ENCODE measurements around the gene ARHGAP45. TPM values are rescaled to one million over a fixed set of nuclear protein-coding genes. Genes with fewer than 3 reads are reported as not detected.
"Not testable (repeated sequence)": the region's sequence is repeated elsewhere in the genome, so short reads cannot be mapped to it uniquely, and the experiment has no call there.

Gene ARHGAP45
- total RNA-seq, 1 donor from 2014 or later, result 0.57 TPM

DNA sequence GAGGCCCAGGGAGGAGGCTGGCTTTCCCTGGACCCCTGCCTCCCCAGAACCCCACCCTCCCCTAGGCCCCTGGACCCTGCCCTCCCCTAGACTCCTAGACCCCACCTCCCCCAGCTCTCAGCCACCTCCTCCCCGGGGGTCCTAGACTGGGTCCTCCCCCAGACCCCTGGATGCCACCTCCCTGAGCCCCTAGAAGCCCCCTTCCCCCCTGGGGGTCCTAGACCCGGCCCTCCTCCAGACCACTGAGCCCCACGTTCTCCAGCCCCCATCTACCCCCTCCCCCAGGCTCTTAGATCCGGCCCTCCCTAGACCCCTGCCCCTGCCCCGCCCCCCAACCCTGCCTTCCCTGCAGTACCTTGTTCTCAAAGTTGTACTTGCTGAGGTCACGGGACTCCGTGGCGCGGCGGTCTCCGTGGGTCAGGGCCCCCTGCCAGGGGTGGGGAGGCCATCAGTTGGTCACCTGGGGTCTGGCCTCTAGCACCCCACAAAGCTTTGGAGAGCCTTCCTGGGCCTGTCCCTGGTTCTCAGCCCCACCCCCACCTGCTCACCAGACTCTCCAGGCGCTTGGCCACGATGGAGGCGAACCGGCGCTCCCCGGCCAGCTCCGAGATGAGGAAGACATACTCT, 44.8 kb downstream of the ARHGAP45 start:
- Mint-ChIP-seq H3K27me3 (ENCODE audit: low read depth) (no peaks in the 10 kb centered on the region), H3K9me3 (ENCODE audit: low read depth) (no peaks in the 10 kb centered on the region), H3K4me3 (ENCODE audit: unreplicated experiment) (no peak overlapping the region), H3K4me1 (ENCODE audit: low read depth) (peaks cover 10% of the 10 kb centered on the region), H3K36me3 (ENCODE audit: low read depth) (peaks cover 1% of the 10 kb centered on the region), H3K27ac (ENCODE audit: unreplicated experiment) (no peak overlapping the region)
- no peak for TF ChIP-seq CTCF (IDR thresholded peaks at IDR 0.05)
- DNase-seq (ENCODE audit: low spot score), result no peak

GRCh38 chr19:1112268-1113029, 45.5 kb downstream of the ARHGAP45 start:
- H3K36me3 Mint-ChIP-seq (ENCODE audit: low read depth), result no peaks in the 10 kb centered on the region
- H3K4me1 Mint-ChIP-seq (ENCODE audit: low read depth), result peaks cover 6% of the 10 kb centered on the region
- no peaks in the 10 kb centered on the region for H3K27me3 Mint-ChIP-seq (ENCODE audit: low read depth)
- no peak for TF ChIP-seq CTCF (IDR thresholded peaks at IDR 0.05)
- H3K9me3 Mint-ChIP-seq (ENCODE audit: low read depth), result no peaks in the 10 kb centered on the region
- DNase-seq (ENCODE audit: low spot score), result no peak
- H3K4me3 Mint-ChIP-seq (ENCODE audit: unreplicated experiment), result no peak overlapping the region
- no peak overlapping the region for H3K27ac Mint-ChIP-seq (ENCODE audit: unreplicated experiment)

DNA sequence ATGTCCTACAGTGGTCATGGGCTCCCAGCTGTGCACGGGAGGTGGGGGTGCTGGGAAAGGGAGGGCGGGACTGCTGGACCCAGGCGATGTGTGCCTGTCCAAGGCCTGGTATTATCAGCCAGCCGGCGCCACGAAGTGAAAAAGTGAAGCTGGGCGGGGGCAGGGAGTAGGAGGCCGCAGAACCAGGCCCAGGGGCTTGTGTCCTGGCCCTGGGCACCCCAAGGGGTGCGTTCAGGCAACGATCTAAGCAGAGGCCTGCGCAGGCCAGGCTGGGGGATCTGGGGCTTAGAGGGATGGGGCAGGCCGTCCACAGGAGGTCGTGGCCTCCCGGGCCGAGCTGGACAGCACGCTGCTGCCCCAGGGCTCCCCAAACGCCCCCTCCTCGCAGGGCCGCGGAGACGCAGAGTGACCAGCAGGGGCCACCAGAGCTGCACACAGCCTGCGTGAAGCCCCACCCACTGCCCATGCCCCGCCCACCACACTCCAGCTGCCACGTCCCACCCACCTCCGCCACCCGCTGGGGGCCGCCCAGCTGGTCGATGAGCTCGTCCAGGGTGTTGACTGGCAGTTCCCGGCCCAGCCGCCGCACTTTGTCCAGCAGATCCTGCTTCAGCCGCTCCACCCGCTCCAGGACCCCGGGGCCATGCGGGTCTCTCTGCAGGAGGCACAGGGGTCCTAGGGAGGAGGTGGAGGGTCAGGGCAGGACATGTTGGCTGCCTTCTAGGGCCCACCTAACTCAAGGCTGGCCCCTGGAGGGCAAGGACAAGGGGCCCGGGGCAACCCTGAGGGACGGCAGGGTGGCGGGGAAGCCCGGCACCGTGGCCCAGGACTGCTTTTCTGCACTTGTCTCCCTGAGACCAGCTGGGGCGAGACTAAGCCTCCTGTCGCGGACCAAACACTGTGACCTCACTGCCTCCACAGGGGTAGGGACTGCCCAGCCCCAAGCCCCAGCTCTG, 46.3 kb downstream of the ARHGAP45 start:
- peak overlapping the region; percentile 59 for H3K27ac Mint-ChIP-seq (ENCODE audit: unreplicated experiment)
- H3K36me3 Mint-ChIP-seq (ENCODE audit: low read depth), result peaks cover 2% of the 10 kb centered on the region
- H3K4me3 Mint-ChIP-seq (ENCODE audit: unreplicated experiment), result no peak overlapping the region
- no peaks in the 10 kb centered on the region for H3K9me3 Mint-ChIP-seq (ENCODE audit: low read depth)
- H3K27me3 Mint-ChIP-seq (ENCODE audit: low read depth), result no peaks in the 10 kb centered on the region
- DNase-seq (ENCODE audit: low spot score), result no peak
- peak; percentile 98 for TF ChIP-seq CTCF (IDR thresholded peaks at IDR 0.05)
- H3K4me1 Mint-ChIP-seq (ENCODE audit: low read depth), result peaks cover 6% of the 10 kb centered on the region

GRCh38 chr19:1113986-1114483, 47.1 kb downstream of the ARHGAP45 start:
- Mint-ChIP-seq H3K4me1 (ENCODE audit: low read depth) (peaks cover 6% of the 10 kb centered on the region), H3K4me3 (ENCODE audit: unreplicated experiment) (no peak overlapping the region), H3K27ac (ENCODE audit: unreplicated experiment) (peak overlapping the region; percentile 59), H3K27me3 (ENCODE audit: low read depth) (no peaks in the 10 kb centered on the region), H3K36me3 (ENCODE audit: low read depth) (peaks cover 6% of the 10 kb centered on the region), H3K9me3 (ENCODE audit: low read depth) (no peaks in the 10 kb centered on the region)
- no peak for TF ChIP-seq CTCF (IDR thresholded peaks at IDR 0.05)
- no peak for DNase-seq (ENCODE audit: low spot score)

- H3K27me3 Mint-ChIP-seq (ENCODE audit: low read depth); H3K4me1 Mint-ChIP-seq (ENCODE audit: low read depth); DNase-seq (ENCODE audit: low spot score): not testable (repeated sequence)
Measured at GRCh38 chr19:1114728-1115127, 47.8 kb downstream of the ARHGAP45 start.

More at GRCh38 chr19:1114728-1115127, 47.8 kb downstream of the ARHGAP45 start:
- not testable (repeated sequence) for H3K9me3 Mint-ChIP-seq (ENCODE audit: low read depth); H3K4me3 Mint-ChIP-seq (ENCODE audit: unreplicated experiment); H3K27ac Mint-ChIP-seq (ENCODE audit: unreplicated experiment); H3K36me3 Mint-ChIP-seq (ENCODE audit: low read depth)

Measured in chondrocyte (in vitro differentiated cells).